K562 (cell line): Measurements from ENCODE around the gene ERCC3. TPM values are rescaled to one million over a fixed set of nuclear protein-coding genes. Genes with fewer than 3 reads are reported as not detected.

Experiments used
- ATF2 ChIP-seq: sonication (generic); formaldehyde crosslinking; IDR thresholded peaks from 2 replicates; pipeline ENCODE4 v1.8.1; 2022; ENCODE audit warnings: missing genetic modification reagents
- CBFB ChIP-seq: sonication (generic); formaldehyde crosslinking; IDR thresholded peaks from 2 replicates; pipeline ENCODE4 v1.4.0; 2020; ENCODE audit warnings: mild to moderate bottlenecking, missing genetic modification reagents
- CHAMP1 ChIP-seq: fragments of 450-650 bp; IDR thresholded peaks from 2 replicates; pipeline ENCODE4 v1.6.1; 2016; ENCODE audit warnings: mild to moderate bottlenecking
- ELF1 ChIP-seq: fragments of 200-800 bp; sonication (Bioruptor generic); IDR thresholded peaks from 2 replicates; pipeline ENCODE4 v1.6.1; 2016; ENCODE audit warnings: missing genetic modification characterization, missing compliant biosample characterization
- ELF2 ChIP-seq: fragments of 250-450 bp; sonication (Bioruptor Pico); IDR thresholded peaks from 2 replicates; pipeline ENCODE4 v1.5.0; 2021; ENCODE audit warnings: mild to moderate bottlenecking
- EWSR1 ChIP-seq: fragments of 450-650 bp; IDR thresholded peaks from 2 replicates; pipeline ENCODE4 v1.6.1; 2018; ENCODE audit warnings: borderline replicate concordance, mild to moderate bottlenecking, low read depth, moderate library complexity; ENCODE audit not compliant: partially characterized antibody
- JUNB ChIP-seq: fragments of 450-650 bp; formaldehyde crosslinking; conservative IDR thresholded peaks from 2 replicates; pipeline ENCODE4 v1.4.0; 2020; ENCODE audit warnings: mild to moderate bottlenecking
- NONO ChIP-seq, 2 experiments: fragments of 200-400 bp in 1 of 2; fragments of 450-650 bp in 1 of 2; formaldehyde crosslinking in 1 of 2; IDR thresholded peaks; 2 replicates each; pipeline ENCODE4 v1.6.1; 2017; ENCODE audit warnings: low read depth in 2 of 2, mild to moderate bottlenecking in 2 of 2, moderate library complexity in 2 of 2, low read length in 1 of 2
- PCBP2 ChIP-seq: fragments of 200-400 bp; formaldehyde crosslinking; IDR thresholded peaks from 2 replicates; pipeline ENCODE4 v1.6.1; 2018; ENCODE audit warnings: low read length, low read depth, mild to moderate bottlenecking, moderate library complexity; ENCODE audit not compliant: poor library complexity, severe bottlenecking
- STAG1 ChIP-seq: sonication (generic); formaldehyde crosslinking; IDR thresholded peaks from 2 replicates; pipeline ENCODE4 v1.5.0; 2020; ENCODE audit warnings: missing genetic modification reagents, borderline replicate concordance
- TAF9B ChIP-seq: fragments of 450-650 bp; IDR thresholded peaks from 2 replicates; pipeline ENCODE4 v1.6.1; 2018; ENCODE audit warnings: mild to moderate bottlenecking; ENCODE audit not compliant: partially characterized antibody
- WHSC1 ChIP-seq: IDR thresholded peaks from one replicate; pipeline ENCODE4 v1.6.1; 2012; ENCODE audit warnings: low read length, control low read depth, inconsistent platforms
- ZEB2 ChIP-seq: fragments of 450-650 bp; IDR thresholded peaks from 2 replicates; pipeline ENCODE4 v1.6.1; 2016
- ZNF518B ChIP-seq: fragments of 250-450 bp; sonication (Bioruptor Pico); IDR thresholded peaks from 2 replicates; pipeline ENCODE4 v1.5.0; 2021; ENCODE audit warnings: mild to moderate bottlenecking, moderate library complexity
- ZNF830 ChIP-seq: fragments of 250-450 bp; sonication (Bioruptor Pico); IDR thresholded peaks from 2 replicates; pipeline ENCODE4 v1.5.0; 2021; ENCODE audit warnings: mild to moderate bottlenecking
- polyA plus RNA-seq, 8 experiments: library from polyadenylated mRNA; depleted of rRNA in 4 of 8; stranded (reverse) in 5 of 8; unstranded in 3 of 8; fragments of >200 nt; fragmentation: Nextera tagmentation in 2 of 8; fragmentation: Illumina TruSeq in 1 of 8; extraction: Ambion mirVana in 2 of 8; extraction: Trizol in 1 of 8; gene quantifications; 2 replicates each; pipeline versions ENCODE4 v1.2.1 to v1.2.3, GENCODE V29; 2011 to 2014; ENCODE audit warnings: inconsistent platforms in 1 of 8, missing spikeins in 1 of 8
- total RNA-seq, 7 experiments: library from RNA; depleted of rRNA in 6 of 7; stranded (reverse); fragments of >200 nt in 6 of 7; fragmentation: Illumina TruSeq in 2 of 7; extraction: Trizol in 2 of 7; gene quantifications; 2 replicates each; pipeline versions ENCODE4 v1.2.1 to v1.2.3, GENCODE V29; 2011 to 2021; ENCODE audit warnings: low replicate concordance in 1 of 7
- TF ChIP-seq, protein P1 (sequence below): fragments of 450-650 bp; IDR thresholded peaks from 2 replicates; pipeline ENCODE4 v1.6.1; 2016; ENCODE audit warnings: borderline replicate concordance
- TF ChIP-seq, protein P2 (sequence below): fragments of 450-650 bp; IDR thresholded peaks from 2 replicates; pipeline ENCODE4 v1.6.1; 2016

The ERCC3 gene
- total and polyA plus RNA-seq, 9 of the 15 experiments (the other 6 are each of a cell fraction or from before 2014, with no cell fraction given): 17.9 to 61.5 (median 43.1) TPM

DNA sequence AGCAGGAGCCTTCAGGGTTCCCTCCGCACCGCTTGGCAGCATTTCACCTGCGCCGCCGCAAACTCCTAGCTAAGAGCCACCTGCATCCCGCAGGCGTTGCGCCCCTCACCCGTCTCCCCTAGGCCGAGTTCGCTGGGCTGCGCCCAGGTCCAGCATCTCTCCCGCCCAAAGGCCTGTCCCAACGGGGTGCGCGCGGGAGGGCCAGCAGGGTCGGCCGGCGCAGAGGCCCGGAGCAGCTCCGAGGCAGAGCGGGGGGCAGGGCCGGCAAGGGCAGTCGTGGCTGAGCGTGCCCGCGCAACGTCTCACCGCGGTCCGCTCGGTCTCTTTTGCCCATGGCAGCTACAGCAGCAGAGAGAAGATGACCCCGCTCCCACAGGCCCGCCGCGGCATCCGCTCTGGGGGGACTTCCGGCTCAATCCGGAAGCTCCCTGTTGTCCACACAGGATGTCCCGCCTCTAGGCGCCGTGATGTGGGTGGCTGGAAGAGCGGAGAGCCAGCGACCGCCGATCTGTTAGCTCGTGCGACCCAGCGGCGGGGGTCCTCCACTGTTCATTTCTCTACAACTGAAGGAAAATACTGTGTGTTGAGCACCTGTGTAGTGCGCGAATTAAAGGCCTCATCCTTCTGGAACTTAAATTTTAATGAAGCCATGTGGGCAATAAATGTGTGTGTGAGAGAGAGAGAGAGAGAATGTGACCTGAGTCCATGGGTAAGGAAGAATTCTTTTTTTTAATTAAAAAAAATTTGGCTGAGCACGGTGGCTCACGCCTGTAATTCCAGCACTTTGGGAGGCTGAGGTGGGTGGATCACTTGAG is at the start of gene ERCC3 (continued):
- TF ChIP-seq, protein P1, sequence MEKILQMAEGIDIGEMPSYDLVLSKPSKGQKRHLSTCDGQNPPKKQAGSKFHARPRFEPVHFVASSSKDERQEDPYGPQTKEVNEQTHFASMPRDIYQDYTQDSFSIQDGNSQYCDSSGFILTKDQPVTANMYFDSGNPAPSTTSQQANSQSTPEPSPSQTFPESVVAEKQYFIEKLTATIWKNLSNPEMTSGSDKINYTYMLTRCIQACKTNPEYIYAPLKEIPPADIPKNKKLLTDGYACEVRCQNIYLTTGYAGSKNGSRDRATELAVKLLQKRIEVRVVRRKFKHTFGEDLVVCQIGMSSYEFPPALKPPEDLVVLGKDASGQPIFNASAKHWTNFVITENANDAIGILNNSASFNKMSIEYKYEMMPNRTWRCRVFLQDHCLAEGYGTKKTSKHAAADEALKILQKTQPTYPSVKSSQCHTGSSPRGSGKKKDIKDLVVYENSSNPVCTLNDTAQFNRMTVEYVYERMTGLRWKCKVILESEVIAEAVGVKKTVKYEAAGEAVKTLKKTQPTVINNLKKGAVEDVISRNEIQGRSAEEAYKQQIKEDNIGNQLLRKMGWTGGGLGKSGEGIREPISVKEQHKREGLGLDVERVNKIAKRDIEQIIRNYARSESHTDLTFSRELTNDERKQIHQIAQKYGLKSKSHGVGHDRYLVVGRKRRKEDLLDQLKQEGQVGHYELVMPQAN: peak; percentile 50; the same call in 1 of the 2 replicates
- TF ChIP-seq CHAMP1 (no peak), TAF9B (peak; percentile 76), ELF2 (peak; percentile 85), NONO (IDR thresholded peaks at IDR 0.05; ENCODE audit: low read depth in 2 of 2, low read length in 1 of 2) (no peak; a peak in 1 of 4 replicates), JUNB (CRISPR knock-in tag) (no peak), WHSC1 (no peak), EWSR1 (no peak), STAG1 (CRISPR knock-in tag) (no peak), ELF1 (tag) (peak; percentile 89), CBFB (no peak), ZNF518B (CRISPR knock-in tag) (no peak), ATF2 (CRISPR knock-in tag) (no peak), ZNF830 (CRISPR knock-in tag) (peak; percentile 54; the same call in 1 of the 2 replicates), ZEB2 (no peak), PCBP2 (no peak)
- TF ChIP-seq, protein P2, sequence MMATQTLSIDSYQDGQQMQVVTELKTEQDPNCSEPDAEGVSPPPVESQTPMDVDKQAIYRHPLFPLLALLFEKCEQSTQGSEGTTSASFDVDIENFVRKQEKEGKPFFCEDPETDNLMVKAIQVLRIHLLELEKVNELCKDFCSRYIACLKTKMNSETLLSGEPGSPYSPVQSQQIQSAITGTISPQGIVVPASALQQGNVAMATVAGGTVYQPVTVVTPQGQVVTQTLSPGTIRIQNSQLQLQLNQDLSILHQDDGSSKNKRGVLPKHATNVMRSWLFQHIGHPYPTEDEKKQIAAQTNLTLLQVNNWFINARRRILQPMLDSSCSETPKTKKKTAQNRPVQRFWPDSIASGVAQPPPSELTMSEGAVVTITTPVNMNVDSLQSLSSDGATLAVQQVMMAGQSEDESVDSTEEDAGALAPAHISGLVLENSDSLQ: peak; percentile 50; the same call in 1 of the 2 replicates
